ENCODE results near the gene KAT8.
"Not testable (repeated sequence)": the region's sequence is repeated elsewhere in the genome, so short reads cannot be mapped to it uniquely, and the experiment has no call there.

KAT8 gene

GRCh38 chr16:31133046-31133501, 15.6 kb downstream of the KAT8 start:
- no peak for DNase-seq

GRCh38 chr16:31134091-31134571, 16.7 kb downstream of the KAT8 start:
- DNase-seq = no peak

- peak; percentile 50 for DNase-seq
These were observed 17.4 kb downstream of the KAT8 start for GRCh38 chr16:31134625-31135534.

GRCh38 chr16:31135535-31136286, 18.2 kb downstream of the KAT8 start, which contains the start of gene PRSS8:
Gene PRSS8 (minus strand): TSS chr16:31135727. CDS start chr16:31135498, 229 bp downstream.
- peak; percentile 29 for DNase-seq

GRCh38 chr16:31136287-31136662, 18.8 kb downstream of the KAT8 start:
- no peak for DNase-seq

GRCh38 chr16:31136822-31137499, 19.5 kb downstream of the KAT8 start:
- DNase-seq = not testable (repeated sequence)

GRCh38 chr16:31138621-31139578, 21.4 kb downstream of the KAT8 start:
- no peak for DNase-seq

- not testable (repeated sequence) for DNase-seq
These were observed 23.6 kb downstream of the KAT8 start for GRCh38 chr16:31141071-31141469.

- DNase-seq = no peak
These were observed 24.1 kb downstream of the KAT8 start for GRCh38 chr16:31141489-31142108.

GRCh38 chr16:31142109-31143010, 24.9 kb downstream of the KAT8 start:
- DNase-seq = peak; percentile 98

- DNase-seq = no peak
These were observed 25.7 kb downstream of the KAT8 start for GRCh38 chr16:31143011-31143693.

- no peak for DNase-seq
These were observed 26.3 kb downstream of the KAT8 start for GRCh38 chr16:31143694-31144148.

GRCh38 chr16:31144418-31144817, 27.0 kb downstream of the KAT8 start:
- not testable (repeated sequence) for DNase-seq

GRCh38 chr16:31145398-31145990, 28.0 kb downstream of the KAT8 start:
- no peak for DNase-seq

GRCh38 chr16:31147574-31147973, 30.1 kb downstream of the KAT8 start:
- no peak for DNase-seq

- no peak for DNase-seq
These were observed 30.8 kb downstream of the KAT8 start for GRCh38 chr16:31148281-31148728.

GRCh38 chr16:31148896-31149295, 31.4 kb downstream of the KAT8 start:
- no peak for DNase-seq

- DNase-seq = no peak
These were observed 31.9 kb downstream of the KAT8 start for GRCh38 chr16:31149332-31149731.

Measured in NCI-H1436 (cell line).